ENCODE data around the gene KCNG2.

DNA sequence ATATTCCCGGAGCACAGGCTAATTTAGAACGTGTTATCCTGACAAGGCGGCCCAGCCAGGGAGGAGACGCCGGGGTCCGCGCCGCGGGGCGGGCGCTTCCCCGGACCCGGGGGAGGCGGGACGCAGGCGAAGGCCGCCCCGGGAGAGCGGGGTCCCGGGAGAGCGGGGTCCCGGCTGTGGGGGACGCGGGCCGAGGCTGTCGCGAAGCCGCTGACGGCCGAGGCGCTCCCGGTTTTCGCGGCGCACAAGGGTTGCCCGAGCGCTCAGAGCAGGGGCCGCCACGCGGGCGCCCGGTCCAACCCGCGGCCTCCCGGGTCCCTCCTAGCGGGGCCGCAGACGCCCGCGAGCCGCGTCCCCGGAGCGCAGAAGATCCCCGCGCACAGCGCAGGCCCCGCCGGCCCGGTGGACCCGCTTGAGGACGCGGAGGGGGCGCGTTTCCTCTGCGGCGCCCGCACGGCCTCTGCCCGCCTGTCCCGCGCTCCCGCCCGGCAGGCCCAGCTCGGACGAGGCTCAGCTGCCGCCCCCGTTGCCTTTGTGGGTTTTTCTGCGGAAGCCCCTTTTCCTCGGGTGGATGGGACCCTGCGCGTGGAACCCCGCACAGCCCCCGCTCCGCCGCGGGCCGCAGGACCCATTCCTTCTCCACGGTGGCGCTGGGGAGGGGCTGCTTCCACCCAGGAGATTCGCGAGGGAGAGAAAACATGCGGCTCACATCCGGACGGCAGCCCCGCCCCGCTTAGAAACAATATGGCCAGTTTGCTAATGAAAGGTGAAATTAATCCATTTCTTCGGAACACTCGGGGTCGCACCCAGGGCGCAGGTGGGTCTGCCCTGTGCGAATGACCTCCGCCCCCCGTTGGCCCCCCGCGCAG is 9.6 kb upstream of the KCNG2 start:
- TF ChIP-seq CREM (IDR thresholded peaks at IDR 0.05; ENCODE audit: low read depth) = no peak
- TF ChIP-seq, protein P1, sequence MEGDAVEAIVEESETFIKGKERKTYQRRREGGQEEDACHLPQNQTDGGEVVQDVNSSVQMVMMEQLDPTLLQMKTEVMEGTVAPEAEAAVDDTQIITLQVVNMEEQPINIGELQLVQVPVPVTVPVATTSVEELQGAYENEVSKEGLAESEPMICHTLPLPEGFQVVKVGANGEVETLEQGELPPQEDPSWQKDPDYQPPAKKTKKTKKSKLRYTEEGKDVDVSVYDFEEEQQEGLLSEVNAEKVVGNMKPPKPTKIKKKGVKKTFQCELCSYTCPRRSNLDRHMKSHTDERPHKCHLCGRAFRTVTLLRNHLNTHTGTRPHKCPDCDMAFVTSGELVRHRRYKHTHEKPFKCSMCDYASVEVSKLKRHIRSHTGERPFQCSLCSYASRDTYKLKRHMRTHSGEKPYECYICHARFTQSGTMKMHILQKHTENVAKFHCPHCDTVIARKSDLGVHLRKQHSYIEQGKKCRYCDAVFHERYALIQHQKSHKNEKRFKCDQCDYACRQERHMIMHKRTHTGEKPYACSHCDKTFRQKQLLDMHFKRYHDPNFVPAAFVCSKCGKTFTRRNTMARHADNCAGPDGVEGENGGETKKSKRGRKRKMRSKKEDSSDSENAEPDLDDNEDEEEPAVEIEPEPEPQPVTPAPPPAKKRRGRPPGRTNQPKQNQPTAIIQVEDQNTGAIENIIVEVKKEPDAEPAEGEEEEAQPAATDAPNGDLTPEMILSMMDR (IDR thresholded peaks at IDR 0.05 in 2 of 3, conservative IDR thresholded peaks at IDR 0.05 in 1 of 3; ENCODE audit: control insufficient read depth in 2 of 3, extremely low read depth in 1 of 3, insufficient read depth in 1 of 3, low read depth in 3 of 3, low read length in 3 of 3) = no peak
- no peak for TF ChIP-seq EP300 (IDR thresholded peaks at IDR 0.05; ENCODE audit: borderline replicate concordance in 1 of 2, control insufficient read depth in 1 of 2, low read depth in 2 of 2, low read length in 2 of 2)
- TF ChIP-seq RCOR1 (conservative IDR thresholded peaks at IDR 0.05; ENCODE audit: low read depth, low read length) = no peak
- TF ChIP-seq HCFC1 (IDR thresholded peaks at IDR 0.05; ENCODE audit: low read length) = no peak

All from GM12878 (cell line).